Endothelial cell of hepatic sinusoid (primary cell): Measurements from ENCODE around the gene COX8C.
"Not testable (repeated sequence)": the region's sequence is repeated elsewhere in the genome, so short reads cannot be mapped to it uniquely, and the experiment has no call there.

Experiments used
- in situ Hi-C: cut with HindIII; loops from 2 replicates; pipeline ENCODE4 v1.10.0; 2017; ENCODE audit warnings: low sequenced_read_pairs

The COX8C gene

DNA sequence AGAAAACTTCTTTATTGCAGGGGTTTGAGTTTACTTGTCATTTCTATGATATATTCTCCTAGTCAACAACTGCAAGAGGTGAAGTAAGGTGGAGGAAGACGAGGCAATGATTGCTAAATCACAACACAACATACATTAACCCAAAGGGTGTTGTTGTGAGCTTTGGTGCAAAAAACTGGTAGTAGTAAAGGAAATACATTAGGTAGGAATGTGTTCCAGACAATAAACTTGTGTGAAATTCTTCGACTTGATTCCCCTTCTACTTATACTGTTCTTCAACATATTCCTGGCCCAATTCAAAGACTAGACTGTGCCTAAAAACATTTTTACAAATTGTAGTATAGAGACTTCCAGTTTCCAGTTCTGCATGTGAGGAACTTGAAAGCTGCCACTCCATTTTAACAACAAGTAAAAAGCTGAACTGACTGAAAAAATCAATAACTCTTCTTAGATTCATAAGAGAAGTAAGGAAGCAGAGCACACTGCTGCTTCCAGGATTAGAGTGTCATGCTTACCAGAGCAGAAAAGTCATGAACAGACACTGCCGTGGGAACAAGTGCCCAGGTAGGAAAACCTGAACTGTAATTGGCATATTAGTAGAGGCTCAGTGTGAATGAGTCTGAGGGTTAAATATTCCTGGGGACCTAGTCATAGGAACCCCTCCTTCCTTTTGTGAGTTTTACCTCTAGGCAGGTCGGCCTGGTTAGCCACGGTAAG lies 22.2 kb downstream of the COX8C start:
- in situ Hi-C loops: no loop called here

- in situ Hi-C loops: no loop called here
Measured at GRCh38 chr14:93369713-93370266, 22.8 kb downstream of the COX8C start.

GRCh38 chr14:93375673-93376156 lies 28.7 kb downstream of the COX8C start:
- in situ Hi-C loops: no loop called here

GRCh38 chr14:93379831-93380230 lies 32.8 kb downstream of the COX8C start:
- in situ Hi-C loops: no loop called here

DNA sequence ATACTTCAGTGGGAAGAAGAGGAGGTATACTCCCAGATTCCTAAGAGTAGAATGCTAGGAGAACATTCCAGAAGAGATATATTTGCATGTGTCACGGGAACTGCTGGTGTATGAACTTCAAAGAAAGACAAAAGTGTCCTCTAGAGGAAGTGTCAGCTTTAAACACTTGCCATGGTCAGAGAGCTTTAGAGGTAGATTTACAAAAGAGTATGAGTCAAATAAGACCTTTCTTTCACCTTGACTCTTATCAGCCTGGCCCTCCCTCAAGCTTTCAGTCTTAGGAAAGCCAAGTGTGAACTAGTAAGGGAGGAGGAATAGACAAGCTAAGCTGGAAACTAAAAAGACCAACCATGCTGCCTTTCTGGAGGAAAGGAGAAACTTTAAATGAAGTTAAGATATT lies 34.7 kb downstream of the COX8C start:
- in situ Hi-C loops: no loop called here

DNA sequence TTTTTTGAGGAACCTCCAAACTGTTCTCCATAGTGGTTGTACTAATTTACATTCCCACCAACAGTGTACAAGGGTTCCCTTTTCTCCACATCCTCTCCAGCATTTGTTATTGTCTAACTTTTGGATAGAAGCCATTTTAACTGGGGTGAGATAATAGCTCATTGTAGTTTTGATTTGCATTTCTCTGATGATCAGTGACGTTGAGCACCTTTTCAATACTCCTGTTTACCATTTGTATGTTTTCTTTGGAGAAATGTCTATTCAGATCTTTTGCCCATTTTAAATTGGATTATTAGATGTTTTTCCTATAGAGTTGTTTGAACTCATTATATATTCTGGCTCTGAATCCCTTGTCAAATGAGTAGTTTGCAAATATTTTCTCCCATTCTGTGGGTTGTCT lies 37.3 kb downstream of the COX8C start:
- in situ Hi-C loops: not testable (repeated sequence)

DNA sequence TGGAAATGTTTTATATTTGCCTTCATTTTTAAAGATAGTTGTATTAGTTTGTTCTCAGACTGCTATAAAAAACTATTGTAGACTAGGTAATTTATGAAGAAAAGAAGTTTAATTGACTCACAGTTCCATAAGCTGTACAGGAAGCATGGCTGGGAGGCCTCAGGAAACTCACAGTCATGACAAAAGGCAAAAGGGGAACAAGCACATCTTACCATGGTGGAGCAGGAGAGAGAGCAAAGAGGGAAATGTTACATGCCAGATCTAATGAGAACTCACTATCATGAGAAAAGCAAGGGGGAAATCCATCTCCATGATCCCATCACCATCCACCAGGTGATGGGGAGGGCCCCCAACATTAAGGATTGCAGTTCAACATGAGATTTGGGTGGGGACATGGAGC lies 48.2 kb downstream of the COX8C start:
- in situ Hi-C loops: no loop called here

DNA sequence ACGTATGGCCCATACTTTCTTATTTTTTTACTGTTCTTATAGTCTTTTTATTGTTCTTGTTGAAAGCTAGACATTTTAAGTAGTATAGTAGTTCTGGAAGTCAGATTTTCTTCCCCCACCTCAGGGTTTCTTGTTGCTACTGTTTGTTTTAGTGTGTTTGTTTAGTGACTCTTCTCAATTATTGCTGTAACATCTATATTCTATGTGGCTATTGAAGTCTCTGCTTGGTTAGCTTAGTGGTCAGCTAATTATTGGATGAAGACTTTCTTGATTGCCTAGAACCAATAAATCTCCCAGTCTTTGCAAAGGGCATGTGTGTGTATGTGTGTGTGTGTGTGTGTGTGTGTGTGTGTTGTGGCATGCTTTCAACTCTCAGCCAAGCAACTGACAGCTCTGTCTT lies 49.5 kb downstream of the COX8C start:
- in situ Hi-C loops: no loop called here
